ENCODE results near the gene METTL24. TPM values are rescaled to one million over a fixed set of nuclear protein-coding genes. Genes with fewer than 3 reads are reported as not detected.

METTL24 gene
- total and polyA plus RNA-seq, 2 of the 13 experiments (the other 11 are each of a cell fraction or from before 2014, with no cell fraction given) = not detected

GRCh38 chr6:110285306-110286060, 72.7 kb downstream of the METTL24 start:
- H3K79me2 ChIP-seq (ENCODE audit: insufficient read depth, low read length) = no peaks in the 10 kb centered on the region
- H3K4me1 ChIP-seq (ENCODE audit: insufficient read depth, low read length) = peaks cover 22% of the 10 kb centered on the region
- 55% methylated on average over 7 of the region's 7 CpGs for WGBS (ENCODE audit: low lambda C conversion rate)
- no peaks in the 10 kb centered on the region for H3K36me3 ChIP-seq (replicated peaks in 1 of 2; ENCODE audit: control insufficient read depth in 1 of 2, insufficient read depth in 2 of 2, low read length in 2 of 2)
- ATAC-seq = no peak
- no peak overlapping the region for H2AFZ ChIP-seq (ENCODE audit: low read length)
- no peaks in the 10 kb centered on the region for H3K27me3 ChIP-seq (ENCODE audit: control insufficient read depth in 1 of 2, insufficient read depth in 2 of 2, low read length in 2 of 2)
- H3K27ac ChIP-seq (ENCODE audit: extremely low read length, insufficient read depth, low read length) = no peak overlapping the region
- BruUV-seq (replicated peaks) = no TSS peak
- no peak overlapping the region for H3K9ac ChIP-seq (ENCODE audit: insufficient read depth, low read depth, low read length)
- CTCF ChIA-PET (ENCODE audit: low intra/inter-chr PET ratio, low total read pairs) = no interaction called here
- DNase-seq (ENCODE audit: low spot score) = no peak
- intact Hi-C loops (cut with micrococcal nuclease; ENCODE audit: unreplicated experiment) (no loop called here), in situ Hi-C loops (cut with HindIII; ENCODE audit: extremely low pct_ligation_motif_present, low pct_unique_long_range_greater_than_20kb) (no loop called here)
- no peak overlapping the region for H3K4me3 ChIP-seq (replicated peaks in 1 of 3; ENCODE audit: insufficient read depth in 1 of 3, low read depth in 2 of 3, low read length in 3 of 3)
- POLR2A ChIA-PET = no interaction called here
- no peaks in the 10 kb centered on the region for H4K20me1 ChIP-seq (ENCODE audit: insufficient read depth, low read length)
- H3K4me2 ChIP-seq (ENCODE audit: low read depth, low read length) = no peak overlapping the region
- no peak for FAIRE-seq
- TF ChIP-seq ZNF3 (CRISPR knock-in tag; IDR thresholded peaks at IDR 0.05) (no peak), KIAA2018 (CRISPR knock-in tag; IDR thresholded peaks at IDR 0.05; ENCODE audit: borderline replicate concordance) (no peak)
- no peaks in the 10 kb centered on the region for H3K9me3 ChIP-seq (ENCODE audit: low read length)

Measured in HepG2 (cell line).